ENCODE measurements around the gene PLCL1.

PLCL1 gene

DNA sequence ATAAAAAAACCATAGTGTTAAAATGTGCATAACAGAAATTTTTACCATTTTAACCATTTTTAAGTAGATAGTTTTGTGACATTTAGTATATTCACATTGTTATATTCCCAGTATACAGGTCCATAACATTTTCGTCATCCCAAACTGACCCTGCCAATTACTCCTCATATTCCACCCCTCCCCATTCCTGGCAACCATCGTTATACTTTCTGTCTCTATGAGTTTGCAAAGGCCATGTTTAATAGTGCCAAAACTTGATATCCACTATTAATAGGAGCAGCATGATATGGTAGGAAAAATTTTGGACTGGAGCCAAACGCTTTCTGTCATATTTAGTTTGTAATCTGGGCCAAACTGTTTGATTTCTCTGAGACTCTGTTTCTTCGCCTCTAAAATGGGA, 30.9 kb downstream of the PLCL1 start:
- Mint-ChIP-seq H3K9me3 (peaks cover 17 to 20% of the 10 kb centered on the region in 2 donors), H3K27me3 (no peaks in the 10 kb centered on the region), H3K27ac (no peak overlapping the region), H3K4me3 (no peak overlapping the region), H3K4me1 (peaks cover 21% of the 10 kb centered on the region)
- ATAC-seq (no peak), DNase-seq (no peak)

DNA sequence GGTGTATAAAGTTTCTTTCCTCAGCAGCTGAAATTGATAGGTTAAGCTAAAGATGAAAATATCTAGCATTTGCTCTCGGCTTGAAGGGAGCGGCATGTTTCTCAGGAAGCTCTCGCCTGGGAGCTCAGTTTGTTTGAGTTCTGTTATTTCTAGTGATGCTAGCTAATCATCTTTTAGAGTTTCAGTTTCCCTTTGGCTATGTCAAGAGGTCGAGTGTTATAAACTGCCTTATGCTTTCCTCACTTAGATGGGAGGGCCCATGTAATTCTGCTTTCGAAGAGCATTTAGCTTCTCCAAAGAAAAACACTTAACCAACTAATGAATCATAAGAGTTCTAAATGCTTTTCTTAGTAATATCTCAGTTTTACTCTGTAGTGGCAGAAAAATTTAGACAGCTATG, 33.6 kb downstream of the PLCL1 start:
- Mint-ChIP-seq H3K27ac (peak overlapping the region in 1 of 2 donors; percentile 48), H3K4me3 (peak overlapping the region; percentile 38 to 63), H3K27me3 (no peaks in the 10 kb centered on the region), H3K9me3 (peaks cover 0 to 6% of the 10 kb centered on the region in 2 donors), H3K4me1 (peaks cover 29% of the 10 kb centered on the region)
- peak; percentile 97 for ATAC-seq
- no peak for DNase-seq

- peak overlapping the region in 1 of 2 donors; percentile 48 for H3K27ac Mint-ChIP-seq
Observed at GRCh38 chr2:197838579-197838978, 34.2 kb downstream of the PLCL1 start.

GRCh38 chr2:197839327-197839726, 34.9 kb downstream of the PLCL1 start:
- Mint-ChIP-seq H3K27ac (no peak overlapping the region), H3K4me3 (no peak overlapping the region), H3K4me1 (peaks cover 29% of the 10 kb centered on the region), H3K9me3 (no peaks in the 10 kb centered on the region), H3K27me3 (no peaks in the 10 kb centered on the region)
- ATAC-seq (no peak), DNase-seq (no peak)

More at GRCh38 chr2:197838579-197838978, 34.2 kb downstream of the PLCL1 start:
- ATAC-seq, result no peak
- DNase-seq, result no peak
- H3K4me3 Mint-ChIP-seq, result peak overlapping the region; percentile 38 to 63
- peaks cover 29% of the 10 kb centered on the region for H3K4me1 Mint-ChIP-seq
- no peaks in the 10 kb centered on the region for H3K27me3 Mint-ChIP-seq
- peaks cover 0 to 1% of the 10 kb centered on the region in 2 donors for H3K9me3 Mint-ChIP-seq

DNA sequence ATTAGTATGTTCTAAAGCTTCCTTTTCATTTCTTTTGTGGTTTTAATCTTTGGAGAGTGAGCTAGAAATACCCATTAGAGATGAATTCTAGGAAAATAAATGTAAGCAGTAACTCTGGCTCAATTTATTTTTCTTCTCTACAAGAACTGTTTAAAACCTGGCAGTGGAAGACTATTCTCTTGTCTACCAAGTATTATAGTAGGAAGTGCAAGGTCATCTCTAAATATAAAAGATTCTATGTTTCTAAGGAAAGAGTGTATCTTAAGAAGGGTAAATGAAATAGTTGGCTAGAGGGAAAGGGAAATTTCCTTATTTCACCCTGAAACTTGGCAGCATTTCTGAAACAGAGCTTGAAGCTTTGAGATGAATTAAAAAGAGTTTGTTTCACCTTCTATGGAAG, 35.5 kb downstream of the PLCL1 start:
- no peak overlapping the region for H3K27ac Mint-ChIP-seq

DNA sequence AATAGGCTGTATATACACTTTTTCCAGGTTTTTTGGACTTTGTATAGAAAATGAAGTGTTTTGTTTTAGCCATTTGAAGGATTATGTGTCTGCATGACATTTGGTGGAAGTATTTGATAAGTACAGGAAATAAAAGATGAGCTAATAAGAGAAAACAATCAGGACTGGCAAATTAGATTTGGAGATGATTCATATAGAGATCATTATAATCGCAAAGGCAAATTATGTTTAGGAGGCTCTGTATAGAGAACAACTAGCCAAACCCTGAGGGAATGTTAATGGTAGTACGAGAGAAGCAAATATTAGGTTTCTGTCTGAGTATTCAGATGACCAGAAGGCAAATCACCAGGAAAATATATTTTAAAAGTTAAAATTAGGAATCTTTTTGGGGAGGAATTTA, 41.7 kb downstream of the PLCL1 start:
- no peaks in the 10 kb centered on the region for H3K9me3 Mint-ChIP-seq
- no peaks in the 10 kb centered on the region for H3K27me3 Mint-ChIP-seq
- H3K4me3 Mint-ChIP-seq, result no peak overlapping the region
- peaks cover 51% of the 10 kb centered on the region for H3K4me1 Mint-ChIP-seq
- DNase-seq, result no peak
- H3K27ac Mint-ChIP-seq, result no peak overlapping the region
- no peak for ATAC-seq

More for the DNA sequence above, 35.5 kb downstream of the PLCL1 start:
- Mint-ChIP-seq H3K4me1 (peaks cover 29% of the 10 kb centered on the region), H3K4me3 (no peak overlapping the region), H3K9me3 (no peaks in the 10 kb centered on the region), H3K27me3 (no peaks in the 10 kb centered on the region)
- no peak for ATAC-seq
- DNase-seq, result no peak

DNA sequence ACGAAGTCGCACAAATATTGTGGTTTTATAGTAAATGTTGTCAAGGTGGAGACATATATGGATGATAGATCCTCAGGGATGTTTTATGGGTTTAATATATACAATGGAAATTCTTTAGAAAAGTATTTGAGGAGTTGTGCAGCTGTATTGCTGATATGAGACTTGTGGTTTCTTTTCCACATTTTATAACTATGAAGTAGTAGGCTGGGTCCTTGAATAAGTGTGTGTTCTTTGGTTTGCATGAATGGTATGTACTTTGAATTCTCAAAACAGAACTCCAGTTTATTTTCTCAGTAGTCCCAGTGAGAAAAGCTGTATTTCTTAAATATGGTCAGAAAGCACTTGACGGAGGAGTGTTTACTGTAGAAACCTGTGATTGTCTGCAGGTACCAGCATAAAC, 42.4 kb downstream of the PLCL1 start:
- Mint-ChIP-seq H3K9me3 (no peaks in the 10 kb centered on the region), H3K4me3 (no peak overlapping the region), H3K4me1 (peaks cover 54% of the 10 kb centered on the region), H3K27me3 (no peaks in the 10 kb centered on the region), H3K27ac (no peak overlapping the region)
- DNase-seq (no peak), ATAC-seq (no peak)

DNA sequence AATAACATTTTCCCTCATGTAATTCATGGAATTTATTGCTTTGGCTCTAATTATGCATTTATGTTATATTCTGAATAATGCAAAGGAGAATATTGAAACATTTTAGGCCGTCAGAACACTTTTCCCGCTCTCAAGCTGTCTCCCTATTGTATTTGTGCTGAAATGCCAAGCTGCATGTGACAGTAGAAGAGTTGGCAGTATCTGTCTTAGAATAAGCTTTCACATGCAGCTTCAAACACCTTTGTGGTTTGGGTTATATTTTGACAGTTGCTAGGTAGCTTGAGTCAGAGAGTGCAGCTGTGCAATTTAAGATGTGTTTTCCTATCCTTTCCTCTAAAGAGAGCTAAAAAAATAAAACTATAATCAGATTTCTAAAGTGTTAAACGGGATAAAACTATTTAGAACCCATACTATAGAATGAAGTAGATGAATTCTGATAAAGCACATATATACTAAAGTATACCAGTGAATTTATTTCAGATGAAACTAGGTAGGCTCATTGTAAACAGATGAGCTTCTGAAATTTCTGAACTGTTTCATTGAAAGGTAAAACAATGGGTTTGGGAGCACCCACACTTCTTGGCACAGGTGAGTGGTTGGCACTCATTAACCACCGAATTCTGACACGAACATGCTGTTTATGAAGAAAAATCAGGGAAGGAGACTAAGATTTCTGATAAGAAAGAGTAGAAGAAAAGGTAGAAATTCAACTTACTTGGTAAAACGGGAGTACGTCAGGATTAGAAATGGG, 43.4 kb downstream of the PLCL1 start:
- no peaks in the 10 kb centered on the region for H3K9me3 Mint-ChIP-seq
- DNase-seq, result no peak
- peak overlapping the region; percentile 90 to 94 for H3K27ac Mint-ChIP-seq
- ATAC-seq, result peak; percentile 88
- H3K27me3 Mint-ChIP-seq, result no peaks in the 10 kb centered on the region
- peaks cover 49% of the 10 kb centered on the region for H3K4me1 Mint-ChIP-seq
- H3K4me3 Mint-ChIP-seq, result peak overlapping the region; percentile 51 to 61

DNA sequence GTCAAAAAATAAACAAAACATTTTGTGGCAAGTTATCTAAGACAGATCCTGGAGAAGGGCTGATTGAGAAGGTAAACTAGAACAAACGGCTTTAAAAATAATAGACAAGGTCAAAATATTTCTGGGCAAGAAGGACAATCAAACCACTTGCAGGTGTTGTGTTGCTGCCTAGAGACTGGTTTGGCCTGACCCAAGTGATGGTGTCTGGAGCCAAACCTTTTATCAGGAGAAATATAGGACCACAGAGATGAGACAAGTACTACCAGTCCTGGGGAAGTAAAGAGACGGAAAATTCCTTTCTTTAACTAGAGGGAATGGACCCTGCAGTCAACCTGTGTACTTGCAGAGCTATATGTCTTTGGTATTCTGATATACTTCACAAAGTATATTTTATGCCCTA, 44.2 kb downstream of the PLCL1 start:
- Mint-ChIP-seq H3K4me3 (no peak overlapping the region), H3K27ac (no peak overlapping the region), H3K27me3 (no peaks in the 10 kb centered on the region), H3K9me3 (no peaks in the 10 kb centered on the region), H3K4me1 (peaks cover 49% of the 10 kb centered on the region)
- DNase-seq, result no peak
- no peak for ATAC-seq

- Mint-ChIP-seq H3K4me1 (peaks cover 48% of the 10 kb centered on the region), H3K9me3 (no peaks in the 10 kb centered on the region), H3K4me3 (no peak overlapping the region), H3K27ac (peak overlapping the region in 1 of 2 donors; percentile 52), H3K27me3 (no peaks in the 10 kb centered on the region)
- no peak for ATAC-seq
- DNase-seq, result no peak
Observed at GRCh38 chr2:197850882-197851450, 46.6 kb downstream of the PLCL1 start.

- H3K27ac Mint-ChIP-seq, result no peak overlapping the region
- no peaks in the 10 kb centered on the region for H3K27me3 Mint-ChIP-seq
- DNase-seq, result no peak
- no peak overlapping the region for H3K4me3 Mint-ChIP-seq
- H3K4me1 Mint-ChIP-seq, result peaks cover 43% of the 10 kb centered on the region
- peak; percentile 47 for ATAC-seq
- no peaks in the 10 kb centered on the region for H3K9me3 Mint-ChIP-seq
Observed at GRCh38 chr2:197851451-197851850, 47.1 kb downstream of the PLCL1 start.

GRCh38 chr2:197852108-197852507, 47.7 kb downstream of the PLCL1 start:
- Mint-ChIP-seq H3K9me3 (no peaks in the 10 kb centered on the region), H3K27me3 (no peaks in the 10 kb centered on the region), H3K27ac (no peak overlapping the region), H3K4me3 (no peak overlapping the region), H3K4me1 (peaks cover 43% of the 10 kb centered on the region)
- ATAC-seq (no peak), DNase-seq (no peak)

- Mint-ChIP-seq H3K4me1 (peaks cover 38% of the 10 kb centered on the region), H3K9me3 (peaks cover 6 to 10% of the 10 kb centered on the region in 2 donors), H3K27ac (no peak overlapping the region), H3K4me3 (no peak overlapping the region), H3K27me3 (no peaks in the 10 kb centered on the region)
- DNase-seq, result no peak
- ATAC-seq, result no peak
Observed at GRCh38 chr2:197853549-197853948, 49.2 kb downstream of the PLCL1 start.

DNA sequence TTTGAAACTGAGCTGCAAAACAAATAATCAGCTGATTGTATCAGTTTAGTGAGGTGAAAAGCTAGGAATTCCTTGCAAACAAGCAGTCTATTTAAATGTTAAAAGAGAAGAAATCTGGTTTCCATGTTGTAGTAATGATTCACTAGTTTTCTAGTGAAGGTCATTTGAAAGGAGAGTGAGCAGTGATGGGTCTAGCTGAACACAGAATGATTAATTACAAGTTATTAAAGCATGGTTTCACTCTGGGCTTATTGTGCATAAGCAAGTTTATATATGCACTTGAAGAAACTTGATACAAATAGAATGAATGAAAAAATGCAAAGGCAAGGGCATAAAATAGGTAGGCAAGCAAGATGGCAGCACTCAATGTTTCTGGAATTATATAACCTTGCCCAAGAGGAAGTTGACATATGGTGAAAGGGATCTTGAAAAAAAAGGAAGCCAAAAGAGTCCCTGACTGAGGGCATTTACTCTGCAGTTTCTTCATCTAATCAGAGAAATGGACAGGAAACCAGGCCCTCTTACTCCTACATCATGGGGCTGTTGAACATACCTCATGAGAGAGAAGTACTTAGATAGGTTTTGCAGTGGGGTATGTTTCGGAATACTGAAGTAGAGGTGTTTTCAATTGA, 53.2 kb downstream of the PLCL1 start:
- ATAC-seq, result no peak
- Mint-ChIP-seq H3K27ac (no peak overlapping the region), H3K4me3 (no peak overlapping the region), H3K9me3 (peaks cover 6 to 10% of the 10 kb centered on the region in 2 donors), H3K27me3 (no peaks in the 10 kb centered on the region), H3K4me1 (peaks cover 21% of the 10 kb centered on the region)
- DNase-seq, result no peak

DNA sequence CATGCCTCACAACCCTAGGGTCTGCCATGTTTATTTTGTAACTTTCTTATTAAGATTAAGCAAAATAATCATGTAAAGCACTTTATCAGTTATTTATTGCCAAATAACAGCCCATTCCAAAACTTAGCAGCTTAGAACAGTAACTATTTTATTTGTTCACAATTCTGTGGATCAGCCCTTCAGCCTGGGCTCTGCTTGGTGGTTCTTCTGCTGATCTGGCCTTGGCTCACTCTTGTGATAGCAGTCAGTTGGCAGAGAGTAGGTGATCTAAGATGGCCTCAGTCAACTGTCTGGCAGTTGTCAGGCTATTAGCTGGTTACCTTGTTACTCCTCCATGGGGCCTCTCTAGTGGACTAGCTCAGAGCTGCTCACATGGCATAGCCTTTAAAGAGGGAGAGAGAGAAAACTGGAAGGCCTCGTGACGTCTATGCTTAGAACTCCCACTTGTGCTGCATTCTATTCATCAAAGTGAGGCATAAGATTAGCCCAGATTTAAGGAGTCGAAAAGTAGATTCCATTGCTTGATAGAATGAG, 54.3 kb downstream of the PLCL1 start:
- Mint-ChIP-seq H3K9me3 (peaks cover 6 to 10% of the 10 kb centered on the region in 2 donors), H3K27ac (no peak overlapping the region), H3K4me1 (peaks cover 23% of the 10 kb centered on the region), H3K27me3 (no peaks in the 10 kb centered on the region), H3K4me3 (no peak overlapping the region)
- ATAC-seq (no peak), DNase-seq (no peak)

All from stimulated activated naive CD8-positive, alpha-beta T cell treated with anti-CD3 and anti-CD28 coated beads, Interleukin-15, amount 100 ng/mL, for 72 hours (primary cell).